ENCODE results near the gene CRYBA2.
A peak's percentile ranks its signal among the peaks of the same experiment; 100 is the strongest.

CRYBA2 gene

GRCh38 chr2:219010873-219011272 is 17.7 kb upstream of the CRYBA2 start:
- no peak for ATAC-seq
- no peaks in the 10 kb centered on the region for H3K4me1 Mint-ChIP-seq
- no peaks in the 10 kb centered on the region for H3K36me3 Mint-ChIP-seq
- no peak overlapping the region for H3K27ac Mint-ChIP-seq
- H3K27me3 Mint-ChIP-seq, result peaks cover 73% of the 10 kb centered on the region
- H3K4me3 Mint-ChIP-seq, result no peak overlapping the region
- no peaks in the 10 kb centered on the region for H3K9me3 Mint-ChIP-seq

GRCh38 chr2:219010162-219010756 is 17.0 kb upstream of the CRYBA2 start:
- Mint-ChIP-seq H3K4me1 (no peaks in the 10 kb centered on the region), H3K27ac (no peak overlapping the region), H3K27me3 (peaks cover 79% of the 10 kb centered on the region), H3K9me3 (no peaks in the 10 kb centered on the region), H3K4me3 (no peak overlapping the region), H3K36me3 (no peaks in the 10 kb centered on the region)
- ATAC-seq, result peak; percentile 14

GRCh38 chr2:219009294-219009693 is 16.1 kb upstream of the CRYBA2 start:
- no peaks in the 10 kb centered on the region for H3K36me3 Mint-ChIP-seq
- H3K27ac Mint-ChIP-seq, result no peak overlapping the region
- ATAC-seq, result no peak
- peaks cover 81% of the 10 kb centered on the region for H3K27me3 Mint-ChIP-seq
- no peak overlapping the region for H3K4me3 Mint-ChIP-seq
- no peaks in the 10 kb centered on the region for H3K9me3 Mint-ChIP-seq
- peaks cover under 1% of the 10 kb centered on the region for H3K4me1 Mint-ChIP-seq

GRCh38 chr2:219003979-219004378 is 10.8 kb upstream of the CRYBA2 start:
- ATAC-seq, result no peak
- H3K36me3 Mint-ChIP-seq, result no peaks in the 10 kb centered on the region
- no peaks in the 10 kb centered on the region for H3K9me3 Mint-ChIP-seq
- H3K27ac Mint-ChIP-seq, result no peak overlapping the region
- H3K27me3 Mint-ChIP-seq, result peaks cover 90% of the 10 kb centered on the region
- peaks cover 27% of the 10 kb centered on the region for H3K4me1 Mint-ChIP-seq
- no peak overlapping the region for H3K4me3 Mint-ChIP-seq

- Mint-ChIP-seq H3K36me3 (no peaks in the 10 kb centered on the region), H3K4me3 (no peak overlapping the region), H3K27ac (no peak overlapping the region), H3K9me3 (no peaks in the 10 kb centered on the region), H3K4me1 (peaks cover 27% of the 10 kb centered on the region), H3K27me3 (peaks cover 88% of the 10 kb centered on the region)
- ATAC-seq, result no peak
These were observed 10.0 kb upstream of the CRYBA2 start for GRCh38 chr2:219003267-219003634.

- H3K27ac Mint-ChIP-seq, result no peak overlapping the region
- peaks cover 27% of the 10 kb centered on the region for H3K4me1 Mint-ChIP-seq
- H3K4me3 Mint-ChIP-seq, result peak overlapping the region; percentile 65
- no peak for ATAC-seq
- H3K27me3 Mint-ChIP-seq, result peaks cover 88% of the 10 kb centered on the region
- no peaks in the 10 kb centered on the region for H3K36me3 Mint-ChIP-seq
- H3K9me3 Mint-ChIP-seq, result no peaks in the 10 kb centered on the region
These were observed 9.4 kb upstream of the CRYBA2 start for GRCh38 chr2:219002395-219003266.

GRCh38 chr2:219001577-219002394 is 8.6 kb upstream of the CRYBA2 start:
- ATAC-seq, result peak; percentile 40
- no peaks in the 10 kb centered on the region for H3K36me3 Mint-ChIP-seq
- H3K27ac Mint-ChIP-seq, result no peak overlapping the region
- H3K4me3 Mint-ChIP-seq, result peak overlapping the region; percentile 46
- no peaks in the 10 kb centered on the region for H3K9me3 Mint-ChIP-seq
- peaks cover 27% of the 10 kb centered on the region for H3K4me1 Mint-ChIP-seq
- peaks cover 88% of the 10 kb centered on the region for H3K27me3 Mint-ChIP-seq

- no peak for ATAC-seq
These were observed 7.9 kb upstream of the CRYBA2 start for GRCh38 chr2:219001100-219001576.

GRCh38 chr2:219000569-219000960 is 7.3 kb upstream of the CRYBA2 start:
- no peak overlapping the region for H3K4me3 Mint-ChIP-seq
- H3K36me3 Mint-ChIP-seq, result no peaks in the 10 kb centered on the region
- no peaks in the 10 kb centered on the region for H3K9me3 Mint-ChIP-seq
- H3K27ac Mint-ChIP-seq, result no peak overlapping the region
- ATAC-seq, result no peak
- peaks cover 88% of the 10 kb centered on the region for H3K27me3 Mint-ChIP-seq
- H3K4me1 Mint-ChIP-seq, result peaks cover 27% of the 10 kb centered on the region

More at GRCh38 chr2:219001100-219001576, 7.9 kb upstream of the CRYBA2 start:
- no peak overlapping the region for H3K27ac Mint-ChIP-seq
- H3K4me1 Mint-ChIP-seq, result peaks cover 27% of the 10 kb centered on the region
- no peaks in the 10 kb centered on the region for H3K36me3 Mint-ChIP-seq
- no peaks in the 10 kb centered on the region for H3K9me3 Mint-ChIP-seq
- peaks cover 88% of the 10 kb centered on the region for H3K27me3 Mint-ChIP-seq
- H3K4me3 Mint-ChIP-seq, result no peak overlapping the region

- ATAC-seq, result no peak
- Mint-ChIP-seq H3K4me3 (no peak overlapping the region), H3K27me3 (peaks cover 88% of the 10 kb centered on the region), H3K27ac (no peak overlapping the region), H3K4me1 (peaks cover 27% of the 10 kb centered on the region), H3K36me3 (no peaks in the 10 kb centered on the region), H3K9me3 (no peaks in the 10 kb centered on the region)
These were observed 6.8 kb upstream of the CRYBA2 start for GRCh38 chr2:218999881-219000568.

- H3K36me3 Mint-ChIP-seq, result no peaks in the 10 kb centered on the region
- peaks cover 87% of the 10 kb centered on the region for H3K27me3 Mint-ChIP-seq
- no peaks in the 10 kb centered on the region for H3K9me3 Mint-ChIP-seq
- H3K4me3 Mint-ChIP-seq, result no peak overlapping the region
- H3K27ac Mint-ChIP-seq, result no peak overlapping the region
- no peak for ATAC-seq
- H3K4me1 Mint-ChIP-seq, result peaks cover 26% of the 10 kb centered on the region
These were observed 6.0 kb upstream of the CRYBA2 start for GRCh38 chr2:218999021-218999880.

GRCh38 chr2:218998414-218999002 is 5.3 kb upstream of the CRYBA2 start:
- no peak for ATAC-seq
- Mint-ChIP-seq H3K36me3 (no peaks in the 10 kb centered on the region), H3K27me3 (peaks cover 87% of the 10 kb centered on the region), H3K4me1 (peaks cover 19% of the 10 kb centered on the region), H3K27ac (no peak overlapping the region), H3K4me3 (no peak overlapping the region), H3K9me3 (no peaks in the 10 kb centered on the region)

- Mint-ChIP-seq H3K4me1 (peaks cover 11% of the 10 kb centered on the region), H3K27ac (no peak overlapping the region), H3K4me3 (no peak overlapping the region), H3K9me3 (no peaks in the 10 kb centered on the region), H3K36me3 (no peaks in the 10 kb centered on the region), H3K27me3 (peaks cover 82% of the 10 kb centered on the region)
- ATAC-seq, result no peak
These were observed 4.5 kb upstream of the CRYBA2 start for GRCh38 chr2:218997731-218998130.

GRCh38 chr2:218996937-218997336 is 3.7 kb upstream of the CRYBA2 start:
- no peaks in the 10 kb centered on the region for H3K9me3 Mint-ChIP-seq
- peaks cover 82% of the 10 kb centered on the region for H3K27me3 Mint-ChIP-seq
- no peak overlapping the region for H3K27ac Mint-ChIP-seq
- peaks cover 3% of the 10 kb centered on the region for H3K4me1 Mint-ChIP-seq
- H3K4me3 Mint-ChIP-seq, result no peak overlapping the region
- no peak for ATAC-seq
- H3K36me3 Mint-ChIP-seq, result no peaks in the 10 kb centered on the region
